ENCODE data around the gene EVC.

Gene EVC

GRCh38 chr4:5758741-5759140 lies 47.7 kb downstream of the EVC start:
- DNase-seq = no peak

GRCh38 chr4:5759236-5760075 lies 48.5 kb downstream of the EVC start:
- DNase-seq = no peak

- DNase-seq = no peak
These were observed 49.2 kb downstream of the EVC start for GRCh38 chr4:5760246-5760645.

GRCh38 chr4:5760936-5761480 lies 50.0 kb downstream of the EVC start:
- DNase-seq = no peak

- DNase-seq = no peak
These were observed 59.0 kb downstream of the EVC start for GRCh38 chr4:5770051-5770450.

- DNase-seq = no peak
These were observed 61.7 kb downstream of the EVC start for GRCh38 chr4:5772528-5773270.

- DNase-seq = no peak
These were observed 62.2 kb downstream of the EVC start for GRCh38 chr4:5773271-5773555.

- DNase-seq = no peak
These were observed 63.5 kb downstream of the EVC start for GRCh38 chr4:5774416-5775036.

- DNase-seq = no peak
These were observed 65.5 kb downstream of the EVC start for GRCh38 chr4:5776510-5776909.

- no peak for DNase-seq
These were observed 70.0 kb downstream of the EVC start for GRCh38 chr4:5780831-5781480.

GRCh38 chr4:5781691-5782090 lies 70.7 kb downstream of the EVC start:
- DNase-seq = no peak

GRCh38 chr4:5782829-5783476 lies 72.0 kb downstream of the EVC start:
- no peak for DNase-seq

- no peak for DNase-seq
These were observed 72.5 kb downstream of the EVC start for GRCh38 chr4:5783486-5783885.

GRCh38 chr4:5784021-5784420 lies 73.0 kb downstream of the EVC start:
- DNase-seq = no peak

- DNase-seq = no peak
These were observed 74.1 kb downstream of the EVC start for GRCh38 chr4:5784960-5785611.

- no peak for DNase-seq
These were observed 75.0 kb downstream of the EVC start for GRCh38 chr4:5785806-5786680.

- no peak for DNase-seq
These were observed 76.3 kb downstream of the EVC start for GRCh38 chr4:5787311-5787710.

- no peak for DNase-seq
These were observed 77.1 kb downstream of the EVC start for GRCh38 chr4:5788144-5788543.

GRCh38 chr4:5789141-5789540 lies 78.1 kb downstream of the EVC start:
- no peak for DNase-seq

GRCh38 chr4:5790546-5790857 lies 79.5 kb downstream of the EVC start:
- DNase-seq = no peak

GRCh38 chr4:5791654-5792053 lies 80.7 kb downstream of the EVC start:
- DNase-seq = no peak
